Hematopoietic multipotent progenitor cell treated with erythropoietin and hydrocortisone succinate and interleukin-3 and kit ligand, for 8 days (in vitro differentiated cells): Measurements from ENCODE around the gene SLC35F3.
"Not testable (repeated sequence)": the region's sequence is repeated elsewhere in the genome, so short reads cannot be mapped to it uniquely, and the experiment has no call there.

Experiments used
- DNase-seq: peaks from one replicate; pipeline ENCODE4 v3.0.0-alpha.2; 2015

The SLC35F3 gene

DNA sequence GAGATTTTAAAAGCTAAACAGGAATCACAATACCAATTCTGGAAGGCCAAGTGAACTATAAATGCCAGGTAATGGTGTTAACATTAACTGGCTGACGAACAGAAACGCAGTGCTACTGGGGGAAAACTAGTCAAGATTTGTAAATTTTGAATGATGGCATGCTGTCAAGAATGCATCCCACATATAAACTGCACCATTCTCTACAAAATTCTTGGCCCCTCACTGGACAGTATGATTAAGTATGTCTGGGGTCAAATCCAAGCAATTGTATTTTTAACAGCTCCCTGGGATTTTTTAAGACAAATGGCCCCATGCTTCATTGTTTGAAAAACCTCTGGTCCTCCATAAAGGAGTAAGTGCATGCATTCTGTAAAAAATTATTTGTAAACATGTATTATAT lies 395.6 kb downstream of the SLC35F3 start:
- no peak for DNase-seq

DNA sequence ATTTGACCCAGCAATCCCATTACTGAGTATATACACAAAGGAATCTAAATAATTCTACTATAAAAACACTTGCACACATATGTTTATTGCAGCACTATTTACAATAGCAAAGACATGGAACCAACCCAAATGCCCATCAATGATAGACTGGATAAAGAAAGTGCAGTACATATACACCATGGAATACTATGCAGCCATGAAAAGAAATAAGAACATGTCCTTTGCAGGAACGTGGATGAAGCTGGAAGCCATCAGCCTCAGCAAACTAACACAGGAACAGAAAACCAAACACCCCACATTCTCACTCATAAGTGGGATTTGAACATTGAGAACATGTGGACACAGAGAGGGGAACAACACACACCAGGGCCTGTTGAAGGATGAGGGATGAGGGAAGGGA lies 397.2 kb downstream of the SLC35F3 start:
- not testable (repeated sequence) for DNase-seq

DNA sequence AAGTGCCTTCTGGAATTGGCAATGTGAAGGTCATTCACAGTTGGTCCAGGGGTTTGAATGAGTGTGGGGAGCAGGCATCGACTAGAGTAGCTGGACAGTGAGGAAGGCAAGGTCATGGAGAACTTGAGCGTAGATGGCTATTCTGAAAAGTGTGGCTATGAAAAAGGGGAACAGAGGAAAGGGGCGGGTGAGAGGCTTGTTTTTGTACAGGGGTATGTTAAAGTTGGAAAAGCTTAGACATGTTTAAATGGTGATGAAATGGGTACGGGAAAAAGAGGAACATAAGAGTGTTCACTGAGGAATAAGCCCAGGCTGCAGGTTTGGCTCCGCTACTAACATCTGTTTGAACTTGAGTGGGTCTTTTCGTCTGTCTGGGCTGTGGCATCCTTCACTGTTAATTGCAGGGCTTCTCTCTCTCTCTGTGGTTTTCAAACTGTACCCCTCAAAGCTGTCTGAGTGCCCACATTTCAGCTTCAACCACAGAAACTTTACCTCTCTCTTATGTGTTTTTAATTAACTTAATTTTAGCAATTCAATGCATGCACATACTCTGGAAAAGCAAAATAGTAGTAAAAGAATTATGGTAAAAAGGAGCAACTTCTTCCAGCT lies 398.0 kb downstream of the SLC35F3 start:
- DNase-seq, result no peak

DNA sequence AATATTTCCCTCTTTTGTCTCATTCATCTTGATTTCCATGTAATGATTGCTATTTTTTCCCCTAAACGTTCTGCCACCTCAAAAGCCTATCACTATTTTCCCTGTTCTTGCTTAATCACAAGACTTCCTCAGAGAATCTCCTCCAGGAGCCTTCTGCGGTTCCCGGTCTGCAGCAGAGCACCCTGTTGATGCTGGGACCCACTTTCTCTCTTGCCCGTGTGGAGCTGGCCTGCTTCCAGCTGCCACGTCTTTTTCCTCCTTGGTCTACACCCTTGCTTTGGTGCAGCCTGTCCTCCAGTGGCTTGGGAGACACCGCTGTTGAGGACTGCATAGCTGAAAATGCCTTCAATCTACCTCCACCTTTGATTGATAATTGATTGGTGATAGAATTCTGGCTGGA lies 398.8 kb downstream of the SLC35F3 start:
- no peak for DNase-seq

DNA sequence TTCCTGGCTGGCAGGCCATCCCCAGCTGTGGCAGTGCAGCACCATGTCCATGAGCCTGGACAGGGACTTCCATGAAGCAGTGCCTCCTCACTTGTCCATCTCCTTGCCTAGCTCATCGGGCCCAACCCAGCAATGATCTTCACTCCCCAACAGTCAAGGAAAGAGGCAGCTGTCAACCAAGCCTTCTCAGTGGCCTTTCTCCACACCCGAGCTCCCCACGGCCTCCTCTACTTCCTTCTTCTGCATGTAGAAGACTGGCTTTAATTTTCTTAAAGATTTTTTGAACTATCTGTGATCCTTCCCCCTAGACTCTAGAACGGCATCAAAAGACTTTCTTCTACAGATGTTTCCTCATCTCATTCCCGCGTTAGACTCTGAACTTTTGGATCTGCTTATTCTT lies 403.2 kb downstream of the SLC35F3 start:
- no peak for DNase-seq

DNA sequence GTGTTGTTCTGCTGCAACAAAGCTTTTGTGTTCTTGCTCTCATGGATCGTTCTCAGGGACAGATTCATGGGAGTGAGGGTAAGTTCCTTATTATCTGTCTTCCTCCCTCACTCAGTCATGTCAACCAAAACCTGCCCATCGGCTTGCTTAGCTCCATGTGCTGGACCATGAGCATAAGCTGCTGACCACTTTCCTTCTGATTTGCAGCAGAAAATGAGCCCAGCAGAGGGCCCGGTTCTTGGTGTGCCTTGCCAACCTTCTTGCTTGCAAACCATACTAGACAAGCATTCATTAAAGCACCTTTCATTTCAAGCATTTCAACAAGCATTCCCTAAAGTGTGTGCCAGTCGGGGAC lies 404.7 kb downstream of the SLC35F3 start:
- DNase-seq, result no peak

DNA sequence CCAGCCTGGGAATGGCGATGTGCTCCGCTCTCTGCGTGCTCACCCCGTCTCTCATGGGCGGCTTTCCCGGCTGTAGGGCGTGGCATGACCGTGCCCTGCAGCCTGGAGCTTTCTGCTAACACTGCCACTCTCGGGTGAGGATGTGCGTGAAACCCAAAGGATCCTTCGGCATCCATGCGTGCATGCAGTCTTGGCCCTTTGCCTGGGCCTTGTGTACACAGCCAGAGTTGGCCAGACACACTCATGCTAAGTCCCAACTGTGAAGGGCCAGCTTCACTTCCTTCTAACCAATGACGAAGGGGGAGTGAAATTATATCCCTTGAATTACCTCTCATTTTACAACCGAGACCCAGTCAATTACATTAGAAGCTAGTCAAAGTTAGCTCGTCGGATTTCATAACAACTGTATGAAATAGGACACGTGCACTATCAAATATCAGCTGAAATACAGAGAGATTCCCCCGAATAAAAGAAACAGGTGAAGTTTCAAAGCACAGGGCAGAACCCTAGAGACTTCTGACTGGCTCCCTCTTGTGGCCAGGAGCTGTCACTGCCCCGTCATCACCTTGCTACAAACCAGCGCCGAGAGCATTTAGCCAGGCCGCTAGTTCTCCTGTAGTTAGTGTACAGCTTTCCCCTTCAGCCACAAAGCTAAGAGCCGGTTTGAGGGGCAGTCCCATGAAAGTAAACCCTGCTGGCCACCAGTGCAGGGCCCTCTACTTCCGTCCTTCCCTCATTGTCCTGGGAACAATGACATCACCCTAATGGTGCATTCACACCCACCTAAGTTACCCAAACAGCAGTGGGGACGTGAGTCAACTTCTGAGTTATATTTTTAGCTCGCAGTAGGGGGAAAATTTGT lies 405.4 kb downstream of the SLC35F3 start:
- peak; percentile 59 for DNase-seq

DNA sequence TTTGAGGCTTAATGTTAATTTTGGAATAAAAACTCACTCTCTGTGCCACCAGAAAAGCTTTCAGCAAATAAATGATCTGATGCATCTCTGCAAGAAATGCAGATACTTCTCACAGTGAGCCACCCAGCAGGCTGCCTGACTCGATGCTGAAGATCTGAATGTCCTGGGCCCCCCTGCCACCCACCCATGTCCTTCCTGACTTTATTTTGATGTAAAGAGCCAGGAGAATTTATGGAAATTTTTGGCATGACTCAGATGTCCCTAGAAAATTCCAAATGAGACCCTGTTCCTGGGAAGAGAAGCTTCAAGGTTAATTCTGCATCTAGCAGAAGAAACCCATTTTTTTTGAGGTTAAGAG lies 406.0 kb downstream of the SLC35F3 start:
- DNase-seq, result no peak

DNA sequence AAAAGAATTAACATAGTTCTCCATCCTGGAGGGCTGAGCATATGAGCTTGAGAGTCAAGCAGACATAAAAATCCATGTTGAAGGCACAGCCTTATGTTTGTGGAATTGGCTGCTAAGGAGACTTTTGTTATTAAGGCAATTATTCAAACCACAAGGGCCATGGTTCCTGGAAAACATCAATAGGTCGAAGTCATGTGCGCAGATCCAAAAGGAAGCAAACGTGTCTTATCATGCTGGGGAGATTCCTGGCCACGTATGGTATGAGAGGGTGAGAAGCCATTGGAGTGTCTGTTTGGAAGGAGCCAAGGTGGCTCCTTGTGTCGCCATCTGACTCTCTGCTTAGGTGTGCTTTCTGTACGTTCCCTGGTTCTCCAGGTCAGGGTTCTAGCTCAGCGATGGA lies 406.9 kb downstream of the SLC35F3 start:
- no peak for DNase-seq

DNA sequence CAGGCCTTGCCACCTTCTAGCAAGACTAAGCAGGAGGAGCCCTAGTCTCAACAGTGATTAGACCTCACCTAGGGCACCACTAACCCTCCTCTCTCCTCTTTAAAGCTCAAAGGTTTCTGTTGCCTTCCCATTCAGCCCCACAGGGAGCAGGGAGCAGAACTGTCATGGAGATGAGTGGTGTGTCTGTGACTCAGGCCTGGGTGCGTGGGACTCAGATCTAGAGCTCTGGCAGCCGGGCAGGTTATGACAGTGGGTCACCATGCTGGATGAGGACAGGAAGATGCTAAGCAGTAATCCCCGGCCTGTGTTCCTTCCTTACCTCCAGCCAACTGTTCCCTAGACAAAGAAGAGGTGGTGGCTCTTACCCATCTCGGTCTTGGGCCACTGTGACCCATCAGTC lies 408.7 kb downstream of the SLC35F3 start:
- no peak for DNase-seq

DNA sequence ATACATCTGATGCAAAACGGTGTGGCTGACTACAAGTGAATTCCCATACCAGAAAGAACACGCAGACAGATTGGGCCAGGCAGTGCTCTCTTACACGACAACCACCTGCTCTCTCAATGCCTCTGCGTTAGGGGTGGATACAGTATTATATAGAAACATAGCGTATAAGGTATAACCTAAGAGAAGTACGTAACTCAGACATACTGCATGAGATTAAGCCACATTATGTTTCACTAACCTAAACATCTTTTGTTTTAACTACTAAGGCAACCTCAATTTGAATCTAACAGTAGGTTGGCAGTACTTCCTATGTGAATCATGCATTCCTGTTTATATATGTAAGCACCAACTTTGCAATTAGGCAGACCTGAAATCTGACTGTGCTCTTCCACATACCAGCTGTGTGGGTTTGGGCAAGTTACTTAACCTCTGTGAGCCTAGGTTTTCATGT lies 410.6 kb downstream of the SLC35F3 start:
- DNase-seq, result no peak

DNA sequence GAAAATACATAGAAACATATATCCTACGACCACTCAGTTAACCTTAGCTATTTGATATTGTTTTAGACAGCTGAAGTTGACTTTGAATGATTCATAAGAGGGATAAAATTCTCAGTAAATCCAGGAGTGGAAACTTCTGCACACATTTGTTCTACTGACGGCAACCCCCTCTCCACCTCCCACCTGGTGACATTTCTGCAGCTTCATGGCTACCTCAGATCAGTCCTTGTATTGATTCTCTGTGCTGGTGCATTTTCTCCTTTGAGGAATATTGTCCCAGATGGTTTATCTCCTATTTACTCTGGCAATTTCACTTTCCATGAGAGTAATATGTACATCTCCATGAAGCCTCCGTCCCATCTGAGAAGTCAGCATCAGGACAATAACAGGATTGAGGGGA lies 411.1 kb downstream of the SLC35F3 start:
- no peak for DNase-seq

DNA sequence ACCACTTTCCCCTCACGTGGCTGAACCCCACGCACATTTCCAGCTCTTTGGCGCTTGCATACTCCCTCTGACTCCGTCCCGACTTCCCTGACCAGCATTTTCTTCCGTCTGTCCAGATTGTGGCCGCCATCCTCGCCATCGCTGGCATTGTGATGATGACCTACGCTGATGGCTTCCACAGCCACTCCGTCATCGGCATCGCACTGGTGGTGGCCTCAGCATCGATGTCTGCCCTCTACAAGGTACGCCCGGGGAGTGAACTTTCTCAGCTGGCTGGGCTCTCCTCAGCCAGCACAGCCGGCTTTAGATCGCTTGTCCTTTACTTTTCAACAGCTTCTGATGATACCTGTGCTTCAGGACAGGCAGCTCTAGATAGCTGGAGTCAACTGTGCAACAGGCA lies 412.0 kb downstream of the SLC35F3 start:
- DNase-seq, result no peak

DNA sequence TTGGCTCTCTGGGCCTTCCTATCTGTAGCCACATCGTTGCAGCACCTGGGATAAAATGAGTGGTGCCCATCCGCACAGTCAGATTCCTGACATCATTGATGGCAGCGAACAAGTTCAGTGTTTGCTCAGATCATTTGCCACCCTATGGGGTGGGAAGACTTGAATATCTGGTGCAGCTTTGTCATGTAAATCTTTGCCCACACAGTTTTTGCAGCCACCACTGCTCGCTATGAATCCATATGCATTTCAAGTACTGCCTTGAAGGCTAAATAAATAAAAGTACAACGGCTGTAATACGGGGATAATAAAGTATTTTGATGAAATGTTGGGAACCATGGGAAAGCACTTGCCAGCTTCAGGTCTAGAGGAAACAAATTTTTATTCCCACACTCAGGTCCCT lies 412.5 kb downstream of the SLC35F3 start:
- no peak for DNase-seq

DNA sequence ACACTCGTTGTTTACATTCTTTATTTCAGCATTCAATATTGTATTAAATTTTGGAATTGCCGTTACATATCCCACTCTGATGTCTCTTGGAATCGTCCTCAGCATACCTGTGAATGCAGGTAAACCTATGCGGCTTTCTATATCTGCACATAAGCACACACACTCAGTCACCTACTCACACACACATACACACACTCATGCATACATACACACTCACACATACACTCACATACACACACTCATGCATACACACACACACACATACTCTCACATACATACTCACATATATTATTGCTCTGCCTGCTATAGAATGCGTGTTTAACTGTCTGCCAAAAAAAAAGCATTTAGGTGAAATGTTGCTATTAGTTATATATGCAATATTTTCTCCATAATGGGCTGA lies 415.6 kb downstream of the SLC35F3 start:
- no peak for DNase-seq

DNA sequence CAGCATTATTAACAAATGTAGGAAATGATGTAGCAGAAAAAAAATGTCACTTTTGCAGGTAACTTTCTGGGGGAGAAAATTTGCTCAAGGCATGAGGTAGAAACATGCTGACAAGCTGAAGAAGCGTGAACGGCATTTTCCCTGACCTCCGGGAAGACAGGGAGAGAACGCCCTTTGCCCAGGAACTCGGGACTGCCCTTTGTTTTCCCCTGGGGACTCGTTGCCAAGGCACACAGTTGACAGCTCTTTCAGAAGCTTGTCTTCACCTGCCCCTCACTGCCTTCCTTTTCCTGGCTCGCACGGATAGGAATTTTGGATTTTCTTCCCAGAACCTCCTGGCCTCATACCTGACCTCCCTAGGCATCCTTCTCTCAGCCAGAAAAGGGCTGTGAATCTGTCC lies 416.1 kb downstream of the SLC35F3 start:
- DNase-seq, result no peak

DNA sequence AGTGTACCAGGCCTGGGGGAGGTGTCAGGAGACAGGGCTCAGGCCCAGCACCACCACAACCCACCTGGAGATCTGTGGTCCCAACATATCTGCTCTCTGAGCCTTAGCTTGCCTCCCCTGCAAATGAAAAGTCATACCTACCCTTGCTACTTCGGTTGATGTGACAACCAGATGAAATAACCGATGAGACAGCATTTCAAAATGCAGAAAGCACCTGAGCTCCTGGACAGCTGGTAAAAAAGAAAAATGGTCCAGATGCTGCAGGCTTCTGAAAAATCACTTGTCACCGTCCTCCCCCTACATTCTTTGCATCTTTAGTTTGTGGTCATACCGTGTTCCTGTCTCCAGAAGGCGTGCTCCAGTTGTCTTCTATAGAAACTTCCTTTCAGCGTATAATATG lies 416.8 kb downstream of the SLC35F3 start:
- no peak for DNase-seq

DNA sequence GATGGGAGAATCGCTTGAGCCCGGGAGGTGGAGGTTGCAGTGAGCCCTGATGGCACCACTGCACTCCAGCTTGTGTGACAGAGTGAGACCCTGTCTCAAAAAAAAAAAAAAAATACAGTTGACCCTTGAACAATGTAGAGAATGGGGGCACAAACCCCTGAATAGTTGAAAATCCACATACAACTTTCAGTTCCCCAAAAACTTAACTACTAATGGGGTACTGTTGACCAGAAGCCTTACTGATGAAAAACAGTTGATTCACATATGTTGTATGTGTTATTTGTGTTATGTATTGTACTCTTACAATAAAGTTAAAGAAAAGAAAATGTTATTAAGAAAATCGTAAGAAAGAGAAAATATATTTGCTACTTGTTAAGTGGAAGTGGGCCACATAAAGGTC lies 417.6 kb downstream of the SLC35F3 start:
- no peak for DNase-seq

DNA sequence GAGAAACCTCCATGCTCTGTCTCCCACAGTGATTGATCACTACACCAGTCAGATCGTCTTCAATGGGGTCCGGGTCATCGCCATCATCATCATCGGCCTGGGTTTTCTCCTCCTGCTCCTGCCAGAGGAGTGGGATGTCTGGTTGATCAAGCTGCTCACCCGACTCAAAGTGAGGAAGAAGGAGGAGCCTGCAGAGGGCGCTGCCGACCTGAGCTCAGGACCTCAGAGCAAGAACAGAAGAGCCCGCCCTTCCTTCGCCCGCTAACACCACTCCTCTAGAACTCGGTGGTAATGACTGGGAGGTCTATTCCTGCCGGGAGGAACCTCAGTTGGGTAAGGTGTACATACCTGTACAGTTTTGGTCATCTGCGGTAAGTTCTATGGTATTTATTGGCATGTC lies 418.5 kb downstream of the SLC35F3 start:
- DNase-seq, result peak; percentile 58

DNA sequence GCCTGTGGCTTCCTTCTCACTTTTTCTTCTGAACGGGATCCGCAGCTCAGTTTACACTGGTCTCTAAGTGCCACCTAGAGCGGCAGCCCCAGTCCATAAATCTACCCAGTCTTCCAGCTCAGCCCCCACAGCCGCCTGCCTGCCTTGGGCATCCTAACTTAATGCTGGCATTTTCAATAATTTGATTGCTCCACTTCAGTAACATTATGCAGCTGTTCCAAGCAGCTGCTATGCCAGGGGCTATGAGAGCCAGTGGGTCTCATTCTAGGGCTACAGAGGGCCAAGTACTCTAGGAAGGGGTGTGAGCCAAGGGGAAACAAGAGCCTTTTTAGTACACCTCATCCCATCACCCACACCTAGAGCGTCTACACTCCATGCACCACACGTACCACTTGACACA lies 420.3 kb downstream of the SLC35F3 start:
- DNase-seq, result no peak

DNA sequence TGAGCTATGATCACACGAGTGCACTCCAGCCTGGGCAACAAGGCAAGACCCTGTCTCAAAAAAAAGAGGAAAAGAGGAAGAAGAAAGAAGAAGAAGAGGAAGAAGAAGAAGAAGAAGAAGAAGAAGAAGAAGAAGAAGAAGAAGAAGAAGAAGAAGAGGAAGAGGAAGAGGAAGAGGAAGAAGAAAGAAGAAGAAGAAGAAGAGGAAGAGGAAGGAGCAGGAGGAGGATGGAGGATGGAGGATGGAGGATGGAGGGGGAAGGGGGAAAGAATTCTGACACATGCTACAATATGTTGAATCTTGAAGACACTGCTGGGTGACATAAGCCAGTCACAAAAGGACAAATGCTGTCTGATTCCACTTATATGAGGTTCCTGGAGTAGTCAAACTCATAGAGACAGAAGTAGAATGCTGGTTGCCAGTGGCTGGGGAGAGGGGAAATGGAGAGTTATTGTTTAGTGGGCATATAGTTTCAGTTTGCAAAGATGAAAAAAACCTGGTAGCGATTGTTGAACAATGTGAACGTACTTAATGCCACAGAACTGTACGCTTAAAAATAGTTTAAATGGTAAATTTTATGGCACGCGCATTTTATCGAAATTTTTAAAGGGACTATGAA lies 421.5 kb downstream of the SLC35F3 start:
- DNase-seq, result no peak

DNA sequence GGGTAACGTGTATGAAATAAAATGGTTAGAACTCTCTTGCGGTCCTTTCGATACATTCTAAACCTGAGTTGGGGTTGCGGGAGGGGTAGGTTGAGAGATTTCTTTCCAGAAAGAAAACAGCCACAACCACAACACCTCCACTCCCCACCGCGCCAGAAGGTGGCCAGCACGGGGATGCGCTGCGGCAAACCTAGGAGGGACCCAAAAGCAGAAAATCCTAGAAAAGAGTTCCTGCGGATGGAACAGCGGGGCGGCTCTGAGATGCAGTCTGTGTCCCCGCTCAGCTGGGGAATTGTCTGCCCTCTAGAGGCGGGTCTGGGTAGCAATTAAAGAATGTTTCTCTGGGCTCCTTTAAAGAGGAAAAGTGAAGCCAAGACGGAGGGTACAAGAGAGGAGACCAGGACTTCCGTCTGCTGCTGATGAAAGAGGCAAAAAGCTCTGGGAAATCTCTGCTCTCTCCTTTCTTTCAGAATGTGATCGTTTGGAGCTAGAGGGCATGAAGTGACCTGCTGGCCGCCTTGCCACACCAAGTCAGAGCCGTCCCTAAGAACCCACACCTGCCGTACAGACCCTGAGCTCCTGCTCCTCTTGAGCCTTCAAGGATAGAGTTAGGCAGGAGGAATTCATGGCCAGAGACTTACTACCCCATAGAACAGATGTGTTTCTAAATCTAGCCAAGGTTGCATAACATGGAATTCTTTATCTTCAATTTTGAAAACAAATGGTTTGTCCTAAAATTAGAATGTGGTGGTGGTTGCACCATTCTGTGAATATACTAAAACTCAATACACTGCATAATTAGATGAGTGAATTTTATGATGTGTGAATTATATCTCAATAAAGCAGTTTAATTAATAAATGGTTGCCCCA lies 422.3 kb downstream of the SLC35F3 start:
- peak; percentile 65 for DNase-seq

DNA sequence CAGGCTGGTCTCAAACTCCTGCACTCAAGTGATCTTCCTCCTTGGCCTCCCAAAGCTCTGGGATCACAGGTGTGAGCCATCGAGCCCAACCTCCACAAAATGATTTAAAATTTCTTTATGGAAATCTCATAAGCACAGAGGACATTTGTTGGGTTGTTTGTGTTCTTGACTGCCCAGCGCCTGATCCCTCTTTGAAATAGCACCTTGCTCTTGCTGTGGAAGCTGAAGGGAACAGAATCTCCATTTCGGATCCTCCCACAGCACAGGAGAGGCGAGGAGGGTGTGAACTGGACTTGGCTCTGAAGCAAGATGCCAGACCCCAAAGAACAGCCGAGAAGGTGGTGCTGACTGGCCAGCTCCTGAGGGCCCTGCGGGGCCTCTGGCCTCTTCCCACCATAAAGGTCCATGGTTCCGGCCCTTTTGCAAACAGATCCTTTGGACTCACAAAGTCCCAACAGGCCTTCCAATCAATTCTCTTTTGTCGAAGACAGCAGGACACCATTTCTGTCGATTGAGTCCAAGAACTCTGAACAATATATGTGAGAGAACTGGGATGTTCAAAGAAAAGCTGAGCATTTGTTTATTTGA lies 423.2 kb downstream of the SLC35F3 start:
- DNase-seq, result no peak
